Stimulated activated CD4-positive, alpha-beta T cell treated with anti-CD3 and anti-CD28 coated beads, TNF-alpha, amount 100 ng/mL, for 24 hours (primary cell): ENCODE results near the gene ELOA2.
"Not testable (repeated sequence)": the region's sequence is repeated elsewhere in the genome, so short reads cannot be mapped to it uniquely, and the experiment has no call there.

Source experiments
- DNase-seq, 3 experiments: peaks; one replicate each; pipeline ENCODE4 v3.0.0-alpha.2; 2020; ENCODE audit warnings: low read depth in 3 of 3

The ELOA2 gene

GRCh38 chr18:47020757-47021156 is 14.7 kb downstream of the ELOA2 start:
- not testable (repeated sequence) for DNase-seq

- not testable (repeated sequence) for DNase-seq
These were observed 15.6 kb downstream of the ELOA2 start for GRCh38 chr18:47019870-47020269.
